COLO829 (cell line): ENCODE results near the gene SHFL.

ENCODE experiments used
- DNase-seq: peaks from one replicate; pipeline ENCODE4 v3.0.0; 2012; ENCODE audit warnings: low spot score

Gene SHFL

GRCh38 chr19:10109528-10109927 is 23.4 kb downstream of the SHFL start:
- DNase-seq: no peak

- DNase-seq: no peak
Measured at GRCh38 chr19:10110076-10110971, 24.2 kb downstream of the SHFL start.

- no peak for DNase-seq
Measured at GRCh38 chr19:10110972-10111317, 24.8 kb downstream of the SHFL start.

GRCh38 chr19:10111405-10111811 is 25.3 kb downstream of the SHFL start, which contains the start of gene P2RY11:
TSS of gene P2RY11 (plus strand) at chr19:10111693. CDS start at chr19:10111722, 29 bp downstream.
- no peak for DNase-seq

- DNase-seq: no peak
Measured at GRCh38 chr19:10112037-10112761, 26.1 kb downstream of the SHFL start.

- DNase-seq: no peak
Measured at GRCh38 chr19:10112895-10113591, 26.9 kb downstream of the SHFL start.

- no peak for DNase-seq
Measured at GRCh38 chr19:10113592-10113963, 27.5 kb downstream of the SHFL start.

- no peak for DNase-seq
Measured at GRCh38 chr19:10113964-10114650, 28.0 kb downstream of the SHFL start.

- no peak for DNase-seq
Measured at GRCh38 chr19:10114651-10115391, 28.7 kb downstream of the SHFL start.

GRCh38 chr19:10115392-10116084 is 29.4 kb downstream of the SHFL start:
- DNase-seq: no peak

GRCh38 chr19:10116085-10116865 is 30.2 kb downstream of the SHFL start:
- no peak for DNase-seq

- DNase-seq: no peak
Measured at GRCh38 chr19:10116866-10117616, 30.9 kb downstream of the SHFL start.

- DNase-seq: no peak
Measured at GRCh38 chr19:10118960-10119359, 32.8 kb downstream of the SHFL start.

- DNase-seq: peak; percentile 63
Measured at GRCh38 chr19:10120538-10121189, 34.5 kb downstream of the SHFL start.

- DNase-seq: no peak
Measured at GRCh38 chr19:10122045-10122444, 35.9 kb downstream of the SHFL start.

- no peak for DNase-seq
Measured at GRCh38 chr19:10124429-10124828, 38.3 kb downstream of the SHFL start.

- no peak for DNase-seq
Measured at GRCh38 chr19:10126213-10126639, 40.1 kb downstream of the SHFL start.

GRCh38 chr19:10132905-10133304 is 46.8 kb downstream of the SHFL start:
- DNase-seq: no peak

- DNase-seq: no peak
Measured at GRCh38 chr19:10133596-10133995, 47.5 kb downstream of the SHFL start.
